B cell (primary cell): ENCODE measurements around the gene CAND2. TPM values are rescaled to one million over a fixed set of nuclear protein-coding genes. Genes with fewer than 3 reads are reported as not detected.

ENCODE experiments used
- ATAC-seq: fragments of 200-7000 bp; cut with Tn5 transposase; one replicate; pipeline ENCODE4 v1.10.0; 2021; ENCODE audit warnings: low read depth, mild to moderate bottlenecking, moderate number of reproducible peaks, moderate library complexity
- CTCF ChIA-PET: fragments of 350-600 bp; sonication (Branson Sonifier 250); formaldehyde crosslinking; loops from one replicate; lab custom pipeline; 2021; ENCODE audit warnings: antibody characterized with exemption, inconsistent platforms; lab: Charles Lee
- POLR2A ChIA-PET: fragments of 350-600 bp; sonication (Branson Sonifier 250); formaldehyde crosslinking; loops from one replicate; lab custom pipeline; 2021; ENCODE audit warnings: antibody characterized with exemption; lab: Charles Lee
- DNase-seq: peaks from one replicate; pipeline ENCODE4 v3.0.0; 2013
- H2AFZ ChIP-seq: 2 replicates; pipeline ENCODE4 v1.6.1; 2012; ENCODE audit warnings: mild to moderate bottlenecking, low read depth, low read length; ENCODE audit not compliant: insufficient read depth, poor library complexity, severe bottlenecking
- H3K27ac ChIP-seq, 2 donors: 1 replicate in 1 of 2; 2 replicates in 1 of 2; pipeline ENCODE4 v1.5.1; 2012 to 2013; ENCODE audit warnings: low read length in 2 of 2, mild to moderate bottlenecking in 2 of 2, moderate library complexity in 1 of 2
- H3K27me3 ChIP-seq, 4 experiments: fragments of 200-600 bp in 1 of 4; sonication (generic) in 1 of 4; replicated peaks in 1 of 4; 1 replicate in 2 of 4; 2 replicates in 2 of 4; pipeline versions ENCODE4 v1.6.1 to v1.7.0; 2013 to 2016; ENCODE audit warnings: low read length in 3 of 4, mild to moderate bottlenecking in 2 of 4, mixed read lengths in 1 of 4, moderate library complexity in 1 of 4; ENCODE audit not compliant: insufficient read depth in 4 of 4, control insufficient read depth in 3 of 4; ENCODE audit errors: control extremely low read depth in 1 of 4
- H3K36me3 ChIP-seq, 2 experiments: replicated peaks in 1 of 2; 1 replicate in 1 of 2; 2 replicates in 1 of 2; pipeline versions ENCODE4 v1.6.1 to v1.7.1; 2013; ENCODE audit warnings: low read length in 1 of 2; ENCODE audit not compliant: insufficient read depth in 2 of 2, control insufficient read depth in 1 of 2; ENCODE audit errors: control extremely low read depth in 1 of 2, extremely low read depth in 1 of 2
- H3K4me1 ChIP-seq, 2 donors: fragments of 200-600 bp in 1 of 2; sonication (generic) in 1 of 2; 1 replicate in 1 of 2; 2 replicates in 1 of 2; pipeline versions ENCODE4 v1.5.1 to v1.6.1; 2013 to 2017; ENCODE audit warnings: low read length in 2 of 2; ENCODE audit not compliant: control insufficient read depth in 2 of 2, insufficient read depth in 2 of 2
- H3K4me2 ChIP-seq: replicated peaks from 2 replicates; pipeline ENCODE3; 2012; ENCODE audit warnings: mild to moderate bottlenecking, low read depth, low read length; ENCODE audit not compliant: poor library complexity, severe bottlenecking
- H3K4me3 ChIP-seq, 5 experiments: fragments of 200-600 bp in 1 of 5; sonication (generic) in 1 of 5; 1 replicate in 3 of 5; 2 replicates in 2 of 5; pipeline versions ENCODE4 v1.5.1 to v1.7.0; 2011 to 2016; ENCODE audit warnings: low read length in 4 of 5, mild to moderate bottlenecking in 4 of 5, low read depth in 2 of 5, control low read depth in 1 of 5, moderate library complexity in 1 of 5; ENCODE audit not compliant: insufficient read depth in 1 of 5; ENCODE audit errors: control extremely low read depth in 1 of 5, extremely low read depth in 1 of 5
- H3K79me2 ChIP-seq: fragments of 200-600 bp; sonication (generic); one replicate; pipeline ENCODE4 v1.6.0; 2016; ENCODE audit warnings: low read length; ENCODE audit not compliant: control insufficient read depth, insufficient read depth
- H3K9ac ChIP-seq: fragments of 200-600 bp; sonication (generic); 2 replicates; pipeline ENCODE4 v1.6.1; 2017; ENCODE audit warnings: mild to moderate bottlenecking, low read length, moderate library complexity
- H3K9me3 ChIP-seq, 3 donors: one replicate each; pipeline versions ENCODE4 v1.6.1 to v1.7.1; 2013; ENCODE audit warnings: low read length in 2 of 3; ENCODE audit not compliant: control insufficient read depth in 2 of 3, insufficient read depth in 1 of 3; ENCODE audit errors: control extremely low read depth in 1 of 3
- H4K20me1 ChIP-seq: 2 replicates; pipeline ENCODE4 v1.6.0; 2012; ENCODE audit warnings: mild to moderate bottlenecking, low read length; ENCODE audit not compliant: insufficient read depth, control insufficient read depth, poor library complexity, severe bottlenecking
- H3K27ac Mint-ChIP-seq: one replicate; pipeline ENCODE4 v1.8.0; 2021; ENCODE audit warnings: mixed read lengths
- H3K27me3 Mint-ChIP-seq: one replicate; pipeline ENCODE4 v1.8.0; 2021; ENCODE audit warnings: mixed read lengths
- H3K4me1 Mint-ChIP-seq: one replicate; pipeline ENCODE4 v1.8.0; 2021; ENCODE audit warnings: mixed read lengths
- H3K4me3 Mint-ChIP-seq: one replicate; pipeline ENCODE4 v1.8.0; 2021; ENCODE audit warnings: mixed read lengths
- H3K9me3 Mint-ChIP-seq: one replicate; pipeline ENCODE4 v1.8.0; 2022; ENCODE audit warnings: mixed read lengths; ENCODE audit not compliant: insufficient read depth
- CTCF ChIP-seq: fragments of 200-600 bp; IDR thresholded peaks from one replicate; pipeline ENCODE4 v1.8.0; 2022; ENCODE audit warnings: antibody characterized with exemption, mild to moderate bottlenecking
- EZH2 ChIP-seq: IDR thresholded peaks from 2 replicates; pipeline ENCODE4 v1.6.1; 2012; ENCODE audit warnings: borderline replicate concordance, low read depth, mild to moderate bottlenecking, moderate library complexity, low read length; ENCODE audit not compliant: insufficient read depth, poor library complexity, severe bottlenecking
- WGBS: methylation state at CpG from one replicate; pipeline ENCODE4 v1.1.5; 2013; ENCODE audit warnings: missing lambda C conversion rate; ENCODE audit not compliant: insufficient coverage; 5-methylcytosine and 5-hydroxymethylcytosine counted together
- intact Hi-C: fragments of 100-400 bp; cut with micrococcal nuclease; formaldehyde crosslinking; loops from one replicate; pipeline ENCODE4 v1.10.0; 2022
- polyA plus RNA-seq: library from polyadenylated mRNA; depleted of rRNA; stranded (reverse); fragments of >200 nt; gene quantifications from 2 replicates; pipeline ENCODE4 v1.2.3, GENCODE V29; 2012
- total RNA-seq, 2 donors: library from RNA; stranded (reverse); fragments of 120-200 nt in 1 of 2; gene quantifications; 1 replicate in 1 of 2; 2 replicates in 1 of 2; pipeline versions ENCODE4 v1.2.3 to v1.2.4, GENCODE V29; 2013 to 2022

Gene CAND2
- total and polyA plus RNA-seq, 2 donors (not counting 1 experiment from before 2014, with no cell fraction given) = 0.34 to 1.9 TPM

GRCh38 chr3:12841149-12841969 lies 44.9 kb downstream of the CAND2 start, which contains the start of gene RPL32:
Gene RPL32 (minus strand): TSS chr3:12841565. CDS start chr3:12840237, 1,328 bp downstream.
- ChIA-PET CTCF (interaction anchor here (0.6 to 2.9 kb wide), 33 partner anchors 9 to 441 kb away, joined by 3 to 26 read pairs (median 3); partner anchors contain the start of genes CAND2 and RAF1), POLR2A (interaction anchor here (0.6 to 1.5 kb wide), 8 partner anchors 11 to 1197 kb away, joined by 3 to 6 read pairs (median 4); partner anchors contain the start of gene RAF1)
- Histone ChIP-seq H3K9me3 (no peaks in the 10 kb centered on the region), H2AFZ (peak within 1 kb of the TSS; percentile 89), H3K4me1 (peaks cover 14 to 30% of the 10 kb centered on the region in 2 donors), H3K27ac (peak within 1 kb of the TSS; percentile 96 to 97), H3K36me3 (peaks cover 11 to 38% of the 10 kb centered on the region in 2 experiments), H3K9ac (peak within 1 kb of the TSS; percentile 92), H3K79me2 (no peaks in the 10 kb centered on the region), H3K4me3 (peak within 1 kb of the TSS; percentile 83 to 99 (median 90)), H3K4me2 (peak within 1 kb of the TSS; percentile 78), H3K27me3 (no peaks in the 10 kb centered on the region), H4K20me1 (peaks cover 37% of the 10 kb centered on the region)
- TF ChIP-seq EZH2 (no peak), CTCF (peak; percentile 86)
- Mint-ChIP-seq H3K4me3 (peak within 1 kb of the TSS; percentile 99), H3K27me3 (no peaks in the 10 kb centered on the region), H3K9me3 (no peaks in the 10 kb centered on the region), H3K4me1 (peaks cover 45% of the 10 kb centered on the region), H3K27ac (peak within 1 kb of the TSS; percentile 99)
- DNase-seq (peak; percentile 96), ATAC-seq (peak; percentile 92)
- intact Hi-C loops = loop anchor here (1.0 kb wide), 8 partner anchors 27 to 639 kb away; partner anchors contain the start of genes HDAC11, MKRN2 and RAF1
- WGBS = under 1% methylated on average over 33 of the region's 43 CpGs
